ENCODE measurements around the gene SEPTIN8. TPM values are rescaled to one million over a fixed set of nuclear protein-coding genes. Genes with fewer than 3 reads are reported as not detected.

SEPTIN8 gene
- total RNA-seq, 1 experiment from 2014 or later, result 38.2 TPM

GRCh38 chr5:132779961-132780360 is 2.9 kb upstream of the SEPTIN8 start:
- H3K36me3 Mint-ChIP-seq (ENCODE audit: insufficient read depth in 1 of 3, low read depth in 3 of 3), result no peaks in the 10 kb centered on the region
- peaks cover 2% of the 10 kb centered on the region; the same call in 1 of the 2 replicates for H3K79me2 ChIP-seq (ENCODE audit: insufficient read depth, low read length)
- H3K79me1 ChIP-seq (ENCODE audit: insufficient read depth, low read depth, low read length, poor library complexity, severe bottlenecking), result peaks cover under 1% of the 10 kb centered on the region

More at GRCh38 chr5:132779961-132780360, 2.9 kb upstream of the SEPTIN8 start:
- Histone ChIP-seq H2AK5ac (ENCODE audit: insufficient read length, low read length) (no peak overlapping the region), H3K27ac (ENCODE audit: insufficient read length, low read depth, low read length) (no peak overlapping the region), H3K23ac (ENCODE audit: insufficient read length, low read depth, low read length) (no peak overlapping the region), H3K9ac (ENCODE audit: extremely low read depth, insufficient read length, low read length) (no peak overlapping the region), H3K14ac (ENCODE audit: insufficient read depth, low read length) (no peak overlapping the region), H3K4me1 (ENCODE audit: insufficient read depth, low read length) (peaks cover 6% of the 10 kb centered on the region; the same call in 1 of the 2 replicates), H4K20me1 (ENCODE audit: control insufficient read depth, insufficient read depth, insufficient read length) (no peaks in the 10 kb centered on the region), H3K4me2 (ENCODE audit: insufficient read depth, insufficient read length, low read length) (no peak overlapping the region), H2BK20ac (ENCODE audit: low read depth, low read length, poor library complexity, severe bottlenecking) (no peak overlapping the region), H3K27me3 (ENCODE audit: insufficient read depth, low read length) (peaks cover 16% of the 10 kb centered on the region; the same call in 1 of the 2 replicates), H4K5ac (ENCODE audit: insufficient read length, low read depth, low read length) (no peak overlapping the region), H3K9me3 (ENCODE audit: control insufficient read depth, low read depth, low read length) (no peaks in the 10 kb centered on the region), H2BK12ac (ENCODE audit: insufficient read length, low read depth, low read length) (no peak overlapping the region), H4K91ac (ENCODE audit: insufficient read length, low read depth, low read length) (no peak overlapping the region), H3K18ac (ENCODE audit: insufficient read length, low read depth, low read length) (no peak overlapping the region), H3K23me2 (ENCODE audit: insufficient read length, low read depth, low read length, poor library complexity, severe bottlenecking) (peaks cover 13% of the 10 kb centered on the region), H2BK5ac (ENCODE audit: insufficient read length, low read length) (no peak overlapping the region), H2BK120ac (ENCODE audit: low read depth, low read length, poor library complexity, severe bottlenecking) (no peak overlapping the region), H3T11ph (ENCODE audit: low read length) (no peak overlapping the region), H3K56ac (ENCODE audit: insufficient read length, low read depth, low read length) (no peak overlapping the region), H2BK15ac (ENCODE audit: low read depth, low read length) (no peak overlapping the region), H4K8ac (replicated peaks; ENCODE audit: insufficient read length, low read depth, low read length) (no peak overlapping the region), H2AFZ (ENCODE audit: low read length) (no peak overlapping the region), H3K4ac (ENCODE audit: low read depth, low read length) (no peak overlapping the region)
- no peak overlapping the region for H3K27ac Mint-ChIP-seq
- peaks cover 55% of the 10 kb centered on the region for H3K27me3 Mint-ChIP-seq (ENCODE audit: low read depth)
- H3K4me1 Mint-ChIP-seq, result peaks cover 15 to 17% of the 10 kb centered on the region in 2 experiments
- TF ChIP-seq CTCF (conservative IDR thresholded peaks at IDR 0.05), result no peak
- DNase-seq, result peak; percentile 5
- H3K4me3 Mint-ChIP-seq, result no peak overlapping the region
- WGBS (ENCODE audit: extremely low coverage, insufficient read length, low lambda C conversion rate), result no CpG with 5 or more reads among the region's 3 CpGs
- H3K9me3 Mint-ChIP-seq, result no peaks in the 10 kb centered on the region; a peak in 1 of 5 replicates

Data from H9 (cell line).